T-helper 1 cell (primary cell): ENCODE measurements around the gene TOGARAM1.

Experiments
- DNase-seq, 5 donors: peaks; one replicate each; pipeline ENCODE4 v3.0.0-alpha.2; 2012 to 2020

The TOGARAM1 gene

GRCh38 chr14:45103806-45104205, 141.8 kb downstream of the TOGARAM1 start:
- no peak for DNase-seq

- no peak for DNase-seq
These were observed 142.6 kb downstream of the TOGARAM1 start for GRCh38 chr14:45104561-45104960.

- DNase-seq = no peak
These were observed 151.1 kb downstream of the TOGARAM1 start for GRCh38 chr14:45112896-45113781.

- no peak for DNase-seq
These were observed 152.3 kb downstream of the TOGARAM1 start for GRCh38 chr14:45114327-45114726.

GRCh38 chr14:45118594-45118993, 156.6 kb downstream of the TOGARAM1 start:
- DNase-seq = no peak

- DNase-seq = no peak
These were observed 158.1 kb downstream of the TOGARAM1 start for GRCh38 chr14:45120096-45120495.

- DNase-seq = no peak
These were observed 161.3 kb downstream of the TOGARAM1 start for GRCh38 chr14:45123271-45123670.
